Right lobe of liver (tissue), 4 donors: ENCODE data around the gene CCDC66.

ENCODE experiments used
- POLR2A ChIP-seq: fragments of 450-650 bp; IDR thresholded peaks from one replicate; pipeline ENCODE4 v1.6.1; 2017; ENCODE audit warnings: antibody characterized with exemption, mild to moderate bottlenecking
- TF ChIP-seq, protein P1 (sequence below), 4 donors: fragments of 200-600 bp in 3 of 4; fragments of 450-650 bp in 1 of 4; IDR thresholded peaks; one replicate each; pipeline versions ENCODE4 v1.5.1 to v1.8.0; 2016 to 2022; ENCODE audit warnings: antibody characterized with exemption in 4 of 4, mild to moderate bottlenecking in 2 of 4
- donor health status: DM: no; HTN: no; CAD: no.
- donor health status: DM: no; HTN: no; CAD: no.
- donor health status: DM: no; HTN: yes; CAD: no.

GRCh38 chr3:56557831-56558170, 826 bp downstream of the CCDC66 start:
- TF ChIP-seq POLR2A = no peak
- TF ChIP-seq, protein P1, sequence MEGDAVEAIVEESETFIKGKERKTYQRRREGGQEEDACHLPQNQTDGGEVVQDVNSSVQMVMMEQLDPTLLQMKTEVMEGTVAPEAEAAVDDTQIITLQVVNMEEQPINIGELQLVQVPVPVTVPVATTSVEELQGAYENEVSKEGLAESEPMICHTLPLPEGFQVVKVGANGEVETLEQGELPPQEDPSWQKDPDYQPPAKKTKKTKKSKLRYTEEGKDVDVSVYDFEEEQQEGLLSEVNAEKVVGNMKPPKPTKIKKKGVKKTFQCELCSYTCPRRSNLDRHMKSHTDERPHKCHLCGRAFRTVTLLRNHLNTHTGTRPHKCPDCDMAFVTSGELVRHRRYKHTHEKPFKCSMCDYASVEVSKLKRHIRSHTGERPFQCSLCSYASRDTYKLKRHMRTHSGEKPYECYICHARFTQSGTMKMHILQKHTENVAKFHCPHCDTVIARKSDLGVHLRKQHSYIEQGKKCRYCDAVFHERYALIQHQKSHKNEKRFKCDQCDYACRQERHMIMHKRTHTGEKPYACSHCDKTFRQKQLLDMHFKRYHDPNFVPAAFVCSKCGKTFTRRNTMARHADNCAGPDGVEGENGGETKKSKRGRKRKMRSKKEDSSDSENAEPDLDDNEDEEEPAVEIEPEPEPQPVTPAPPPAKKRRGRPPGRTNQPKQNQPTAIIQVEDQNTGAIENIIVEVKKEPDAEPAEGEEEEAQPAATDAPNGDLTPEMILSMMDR (IDR thresholded peaks at IDR 0.05) = no peak
